ENCODE results near the gene MYO10. TPM values are rescaled to one million over a fixed set of nuclear protein-coding genes. Genes with fewer than 3 reads are reported as not detected.
"Not testable (repeated sequence)": the region's sequence is repeated elsewhere in the genome, so short reads cannot be mapped to it uniquely, and the experiment has no call there.

The MYO10 gene
- total RNA-seq, 1 experiment from 2014 or later, result 44.0 TPM

GRCh38 chr5:16722097-16722495 is 214.0 kb downstream of the MYO10 start:
- in situ Hi-C loops (cut with HindIII; ENCODE audit: low pct_unique_long_range_greater_than_20kb, low sequenced_read_pairs), result no loop called here
- no peak for DNase-seq (ENCODE audit: low read depth)

- in situ Hi-C loops (cut with HindIII; ENCODE audit: low pct_unique_long_range_greater_than_20kb, low sequenced_read_pairs), result no loop called here
- no peak for DNase-seq (ENCODE audit: low read depth)
Observed at GRCh38 chr5:16721151-16722096, 214.7 kb downstream of the MYO10 start.

- DNase-seq (ENCODE audit: low read depth); in situ Hi-C loops (cut with HindIII; ENCODE audit: low pct_unique_long_range_greater_than_20kb, low sequenced_read_pairs): not testable (repeated sequence)
Observed at GRCh38 chr5:16718036-16718435, 218.1 kb downstream of the MYO10 start.

GRCh38 chr5:16713386-16713928 is 222.6 kb downstream of the MYO10 start:
- DNase-seq (ENCODE audit: low read depth), result peak; percentile 17
- in situ Hi-C loops (cut with HindIII; ENCODE audit: low pct_unique_long_range_greater_than_20kb, low sequenced_read_pairs), result no loop called here

GRCh38 chr5:16712620-16713019 is 223.5 kb downstream of the MYO10 start:
- no peak for DNase-seq (ENCODE audit: low read depth)
- in situ Hi-C loops (cut with HindIII; ENCODE audit: low pct_unique_long_range_greater_than_20kb, low sequenced_read_pairs), result no loop called here

GRCh38 chr5:16712178-16712577 is 223.9 kb downstream of the MYO10 start:
- in situ Hi-C loops (cut with HindIII; ENCODE audit: low pct_unique_long_range_greater_than_20kb, low sequenced_read_pairs), result no loop called here
- DNase-seq (ENCODE audit: low read depth), result no peak

GRCh38 chr5:16709691-16710433 is 226.2 kb downstream of the MYO10 start:
- in situ Hi-C loops (cut with HindIII; ENCODE audit: low pct_unique_long_range_greater_than_20kb, low sequenced_read_pairs), result no loop called here
- no peak for DNase-seq (ENCODE audit: low read depth)

- in situ Hi-C loops (cut with HindIII; ENCODE audit: low pct_unique_long_range_greater_than_20kb, low sequenced_read_pairs), result no loop called here
- no peak for DNase-seq (ENCODE audit: low read depth)
Observed at GRCh38 chr5:16707869-16708192, 228.3 kb downstream of the MYO10 start.

- no peak for DNase-seq (ENCODE audit: low read depth)
- in situ Hi-C loops (cut with HindIII; ENCODE audit: low pct_unique_long_range_greater_than_20kb, low sequenced_read_pairs), result no loop called here
Observed at GRCh38 chr5:16707168-16707868, 228.8 kb downstream of the MYO10 start.

- DNase-seq (ENCODE audit: low read depth), result no peak
- in situ Hi-C loops (cut with HindIII; ENCODE audit: low pct_unique_long_range_greater_than_20kb, low sequenced_read_pairs), result no loop called here
Observed at GRCh38 chr5:16704945-16705344, 231.1 kb downstream of the MYO10 start.

GRCh38 chr5:16702964-16703363 is 233.1 kb downstream of the MYO10 start:
- no peak for DNase-seq (ENCODE audit: low read depth)
- in situ Hi-C loops (cut with HindIII; ENCODE audit: low pct_unique_long_range_greater_than_20kb, low sequenced_read_pairs), result no loop called here

- no peak for DNase-seq (ENCODE audit: low read depth)
- in situ Hi-C loops (cut with HindIII; ENCODE audit: low pct_unique_long_range_greater_than_20kb, low sequenced_read_pairs), result no loop called here
Observed at GRCh38 chr5:16701134-16702099, 234.7 kb downstream of the MYO10 start.

- in situ Hi-C loops (cut with HindIII; ENCODE audit: low pct_unique_long_range_greater_than_20kb, low sequenced_read_pairs), result no loop called here
- DNase-seq (ENCODE audit: low read depth), result no peak
Observed at GRCh38 chr5:16700081-16700480, 236.0 kb downstream of the MYO10 start.

GRCh38 chr5:16695779-16696178 is 240.3 kb downstream of the MYO10 start:
- in situ Hi-C loops (cut with HindIII; ENCODE audit: low pct_unique_long_range_greater_than_20kb, low sequenced_read_pairs), result no loop called here
- no peak for DNase-seq (ENCODE audit: low read depth)

GRCh38 chr5:16693879-16694278 is 242.2 kb downstream of the MYO10 start:
- in situ Hi-C loops (cut with HindIII; ENCODE audit: low pct_unique_long_range_greater_than_20kb, low sequenced_read_pairs), result no loop called here
- no peak for DNase-seq (ENCODE audit: low read depth)

GRCh38 chr5:16691731-16692130 is 244.4 kb downstream of the MYO10 start:
- in situ Hi-C loops (cut with HindIII; ENCODE audit: low pct_unique_long_range_greater_than_20kb, low sequenced_read_pairs), result no loop called here
- no peak for DNase-seq (ENCODE audit: low read depth)

GRCh38 chr5:16690243-16690852 is 245.7 kb downstream of the MYO10 start:
- in situ Hi-C loops (cut with HindIII; ENCODE audit: low pct_unique_long_range_greater_than_20kb, low sequenced_read_pairs), result no loop called here
- peak; percentile 41 for DNase-seq (ENCODE audit: low read depth)
